ENCODE measurements around the gene PRICKLE1.

GRCh38 chr12:42534184-42534838 is 55.2 kb downstream of the PRICKLE1 start:
- no peak for TF ChIP-seq CTCF (conservative IDR thresholded peaks at IDR 0.05)
- TF ChIP-seq EZH2 (IDR thresholded peaks at IDR 0.05; ENCODE audit: low read depth) = no peak

Data from PC-9 (cell line).